Activated naive CD8-positive, alpha-beta T cell treated with anti-CD3 and anti-CD28 coated beads for 36 hours (primary cell): ENCODE measurements around the gene SYCP2L. TPM values are rescaled to one million over a fixed set of nuclear protein-coding genes. Genes with fewer than 3 reads are reported as not detected.
A peak's percentile ranks its signal among the peaks of the same experiment; 100 is the strongest.
"Not testable (repeated sequence)": the region's sequence is repeated elsewhere in the genome, so short reads cannot be mapped to it uniquely, and the experiment has no call there.

Experiments
- DNase-seq: peaks from one replicate; pipeline ENCODE4 v3.0.0; 2021
- H3K27ac Mint-ChIP-seq: one replicate; pipeline ENCODE4 v1.8.0; 2022; ENCODE audit warnings: mild to moderate bottlenecking, moderate library complexity, mixed read lengths
- H3K27me3 Mint-ChIP-seq: one replicate; pipeline ENCODE4 v1.8.0; 2022; ENCODE audit warnings: mild to moderate bottlenecking, mixed read lengths
- H3K36me3 Mint-ChIP-seq: one replicate; pipeline ENCODE4 v1.8.0; 2021; ENCODE audit warnings: mild to moderate bottlenecking, mixed read lengths
- H3K4me1 Mint-ChIP-seq: one replicate; pipeline ENCODE4 v1.8.0; 2021; ENCODE audit warnings: mixed read lengths
- H3K4me3 Mint-ChIP-seq: one replicate; pipeline ENCODE4 v1.8.0; 2022; ENCODE audit warnings: mild to moderate bottlenecking, moderate library complexity, mixed read lengths
- H3K9me3 Mint-ChIP-seq: one replicate; pipeline ENCODE4 v1.8.0; 2022; ENCODE audit warnings: mixed read lengths
- total RNA-seq, 2 experiments: library from RNA; stranded (reverse); gene quantifications; one replicate each; pipeline ENCODE4 v1.2.3, GENCODE V29; 2021

SYCP2L gene
- total RNA-seq, 2 experiments from 2014 or later, result not detected

- no peak overlapping the region for H3K27ac Mint-ChIP-seq
- DNase-seq, result no peak
- H3K4me1 Mint-ChIP-seq, result peaks cover 2% of the 10 kb centered on the region
- no peak overlapping the region for H3K4me3 Mint-ChIP-seq
- H3K9me3 Mint-ChIP-seq, result no peaks in the 10 kb centered on the region
- peaks cover 59% of the 10 kb centered on the region for H3K27me3 Mint-ChIP-seq
- H3K36me3 Mint-ChIP-seq, result no peaks in the 10 kb centered on the region
Observed at GRCh38 chr6:10891960-10892359, 5.1 kb downstream of the SYCP2L start.

- Mint-ChIP-seq H3K27ac (no peak overlapping the region), H3K36me3 (no peaks in the 10 kb centered on the region), H3K4me1 (no peaks in the 10 kb centered on the region), H3K27me3 (peaks cover 29% of the 10 kb centered on the region), H3K4me3 (no peak overlapping the region), H3K9me3 (no peaks in the 10 kb centered on the region)
- no peak for DNase-seq
Observed at GRCh38 chr6:10894958-10895357, 8.1 kb downstream of the SYCP2L start.

DNA sequence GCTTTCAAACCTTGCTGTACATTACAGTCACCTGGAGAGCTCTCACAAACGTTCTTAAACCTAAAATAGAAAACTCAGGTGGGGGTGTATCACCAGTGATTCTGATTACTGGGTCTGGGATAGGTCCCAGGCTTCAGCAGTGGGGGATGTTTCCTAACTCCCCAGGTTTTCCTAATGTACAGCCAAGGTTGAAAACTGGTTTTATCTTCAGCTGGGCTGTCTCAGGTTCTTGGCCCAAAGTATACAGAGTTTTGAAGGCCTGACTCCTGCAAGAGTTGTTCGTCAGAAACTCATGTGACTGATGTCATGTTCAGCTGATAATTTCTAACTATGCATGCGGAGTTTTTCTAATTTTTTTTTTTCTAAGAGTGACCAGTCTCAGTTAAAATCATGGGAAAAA, 9.8 kb downstream of the SYCP2L start:
- peaks cover 3% of the 10 kb centered on the region for H3K4me1 Mint-ChIP-seq
- no peak overlapping the region for H3K4me3 Mint-ChIP-seq
- H3K27me3 Mint-ChIP-seq, result peaks cover 16% of the 10 kb centered on the region
- DNase-seq, result no peak
- no peaks in the 10 kb centered on the region for H3K36me3 Mint-ChIP-seq
- no peaks in the 10 kb centered on the region for H3K9me3 Mint-ChIP-seq
- H3K27ac Mint-ChIP-seq, result no peak overlapping the region

GRCh38 chr6:10901770-10902169, 14.9 kb downstream of the SYCP2L start:
- DNase-seq, result no peak
- Mint-ChIP-seq H3K9me3 (peaks cover 1% of the 10 kb centered on the region), H3K36me3 (no peaks in the 10 kb centered on the region), H3K4me1 (peaks cover 6% of the 10 kb centered on the region), H3K27me3 (no peaks in the 10 kb centered on the region), H3K27ac (no peak overlapping the region), H3K4me3 (no peak overlapping the region)

- no peaks in the 10 kb centered on the region for H3K36me3 Mint-ChIP-seq
- H3K4me1 Mint-ChIP-seq, result peaks cover 6% of the 10 kb centered on the region
Observed at GRCh38 chr6:10904015-10904414, 17.2 kb downstream of the SYCP2L start.

GRCh38 chr6:10908228-10908627, 21.4 kb downstream of the SYCP2L start:
- H3K27ac Mint-ChIP-seq, result no peak overlapping the region
- H3K9me3 Mint-ChIP-seq, result no peaks in the 10 kb centered on the region
- H3K4me3 Mint-ChIP-seq, result no peak overlapping the region
- no peaks in the 10 kb centered on the region for H3K4me1 Mint-ChIP-seq
- no peak for DNase-seq
- peaks cover 5% of the 10 kb centered on the region for H3K27me3 Mint-ChIP-seq
- H3K36me3 Mint-ChIP-seq, result no peaks in the 10 kb centered on the region

More at GRCh38 chr6:10904015-10904414, 17.2 kb downstream of the SYCP2L start:
- Mint-ChIP-seq H3K27me3 (no peaks in the 10 kb centered on the region), H3K27ac (no peak overlapping the region), H3K9me3 (peaks cover 1% of the 10 kb centered on the region), H3K4me3 (no peak overlapping the region)
- no peak for DNase-seq

DNA sequence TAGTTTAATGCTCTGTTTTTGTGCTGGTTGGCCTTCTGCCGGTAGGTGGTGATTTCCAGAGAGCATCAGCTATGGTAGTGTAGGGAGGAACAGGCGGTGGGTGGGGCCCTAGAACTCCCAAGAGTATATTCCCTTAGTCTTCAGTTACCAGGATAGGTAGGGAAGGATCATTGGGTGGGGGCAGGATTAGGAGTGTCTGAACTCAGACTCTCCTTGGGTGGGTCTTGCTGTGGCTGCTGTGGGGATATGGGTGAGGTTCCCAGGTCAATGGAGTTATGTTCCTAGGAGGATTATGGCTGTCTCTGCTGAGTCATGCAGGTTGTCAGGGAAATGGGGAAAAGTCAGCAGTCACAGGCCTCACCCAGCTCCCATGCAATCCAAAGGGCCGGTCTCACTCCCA, 32.7 kb downstream of the SYCP2L start:
- H3K9me3 Mint-ChIP-seq, DNase-seq, H3K36me3 Mint-ChIP-seq, H3K27ac Mint-ChIP-seq, H3K4me1 Mint-ChIP-seq, H3K4me3 Mint-ChIP-seq: not testable (repeated sequence)
- peaks cover 46% of the 10 kb centered on the region for H3K27me3 Mint-ChIP-seq

- H3K9me3 Mint-ChIP-seq, result no peaks in the 10 kb centered on the region
- no peaks in the 10 kb centered on the region for H3K4me1 Mint-ChIP-seq
- H3K27me3 Mint-ChIP-seq, result peaks cover 18% of the 10 kb centered on the region
- H3K36me3 Mint-ChIP-seq, result no peaks in the 10 kb centered on the region
- H3K4me3 Mint-ChIP-seq, result no peak overlapping the region
- H3K27ac Mint-ChIP-seq, result no peak overlapping the region
- DNase-seq, result no peak
Observed at GRCh38 chr6:10933126-10933525, 46.3 kb downstream of the SYCP2L start.

DNA sequence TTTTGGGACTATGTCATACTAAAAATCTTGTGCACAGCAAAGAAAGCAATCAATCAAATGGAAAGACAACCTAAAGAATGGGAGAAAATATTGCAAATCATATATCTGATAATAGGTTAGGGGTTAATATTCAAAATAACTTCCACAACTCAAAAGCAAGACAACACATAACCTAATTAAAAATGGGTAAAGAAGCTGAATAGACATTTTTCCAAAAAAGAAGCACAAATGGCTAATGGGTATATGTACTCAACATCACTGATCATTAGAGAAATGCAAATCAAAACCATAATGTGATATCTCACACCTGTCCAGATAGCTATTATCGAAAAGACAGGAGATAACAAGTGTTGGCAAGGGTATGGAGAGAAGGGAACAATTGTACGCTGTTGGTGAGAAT, 53.0 kb downstream of the SYCP2L start:
- no peaks in the 10 kb centered on the region for H3K36me3 Mint-ChIP-seq
- H3K4me1 Mint-ChIP-seq, result no peaks in the 10 kb centered on the region
- no peak for DNase-seq
- H3K9me3 Mint-ChIP-seq, result no peaks in the 10 kb centered on the region
- peaks cover 14% of the 10 kb centered on the region for H3K27me3 Mint-ChIP-seq
- H3K4me3 Mint-ChIP-seq, result no peak overlapping the region
- H3K27ac Mint-ChIP-seq, result no peak overlapping the region

DNA sequence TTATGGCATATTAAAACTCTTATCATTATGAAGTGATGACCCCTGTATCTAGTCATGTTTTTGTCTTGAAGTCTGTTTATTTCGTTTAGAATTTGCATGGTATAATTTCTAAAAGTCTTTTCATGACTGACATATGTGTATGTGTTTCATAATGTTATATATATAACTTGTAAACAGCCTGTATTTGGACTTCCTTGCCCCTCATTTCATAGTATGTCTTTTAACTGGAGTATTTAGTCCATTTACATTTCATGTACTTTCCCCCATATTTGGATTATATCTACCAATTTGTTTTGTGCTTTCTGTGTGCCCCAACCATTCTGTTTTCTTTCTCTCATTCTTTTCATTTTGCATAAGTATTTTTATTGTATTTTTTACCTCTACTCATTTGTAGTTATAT, 59.0 kb downstream of the SYCP2L start:
- no peaks in the 10 kb centered on the region for H3K9me3 Mint-ChIP-seq
- no peak overlapping the region for H3K27ac Mint-ChIP-seq
- H3K36me3 Mint-ChIP-seq, result no peaks in the 10 kb centered on the region
- H3K4me1 Mint-ChIP-seq, result no peaks in the 10 kb centered on the region
- H3K27me3 Mint-ChIP-seq, result peaks cover 14% of the 10 kb centered on the region
- no peak for DNase-seq
- no peak overlapping the region for H3K4me3 Mint-ChIP-seq

- peaks cover 14% of the 10 kb centered on the region for H3K27me3 Mint-ChIP-seq
- H3K36me3 Mint-ChIP-seq, result no peaks in the 10 kb centered on the region
- no peak overlapping the region for H3K4me3 Mint-ChIP-seq
- H3K4me1 Mint-ChIP-seq, result no peaks in the 10 kb centered on the region
- H3K9me3 Mint-ChIP-seq, result no peaks in the 10 kb centered on the region
- no peak for DNase-seq
- H3K27ac Mint-ChIP-seq, result no peak overlapping the region
Observed at GRCh38 chr6:10947966-10948365, 61.1 kb downstream of the SYCP2L start.

DNA sequence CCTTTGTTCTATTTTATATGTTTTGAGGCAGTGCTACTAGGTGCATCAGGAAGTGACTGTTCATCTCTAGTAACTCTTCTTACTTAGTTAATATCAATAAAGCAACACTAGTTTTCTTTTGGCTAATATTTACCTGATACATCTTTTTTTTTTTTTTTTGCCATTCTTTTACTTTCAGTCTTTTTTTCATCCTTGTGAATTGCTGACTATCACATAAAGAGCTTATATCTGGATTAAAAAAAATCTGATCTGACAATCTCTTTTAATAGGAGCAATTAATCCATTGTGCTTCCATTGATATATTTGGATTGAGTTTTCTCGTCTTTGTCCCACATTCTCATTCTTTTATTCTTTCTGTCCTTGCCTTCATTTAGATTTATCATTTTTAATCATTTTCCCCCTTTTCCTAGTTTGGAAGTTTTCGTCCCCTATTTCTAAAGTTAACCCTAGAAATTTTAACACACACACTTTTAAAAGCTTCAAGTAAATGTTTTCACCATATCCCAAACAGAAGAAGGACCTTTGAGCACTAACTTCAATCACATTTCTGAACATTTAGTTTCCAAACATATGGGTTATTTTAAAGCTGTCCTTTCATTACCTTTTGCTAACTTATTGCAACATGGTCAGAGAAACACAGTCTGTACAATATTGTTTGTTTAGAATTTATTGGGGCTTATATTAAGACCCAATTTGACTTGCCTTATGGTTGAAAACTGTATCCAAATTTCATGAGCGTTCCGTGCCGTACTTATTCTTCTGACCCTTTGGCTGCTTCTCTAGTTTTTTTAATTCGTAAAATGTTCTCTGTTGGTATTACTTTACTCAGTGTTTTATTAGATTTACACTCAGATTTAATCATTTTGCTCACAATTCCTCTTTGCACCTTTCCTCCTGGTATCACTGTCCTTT, 63.0 kb downstream of the SYCP2L start:
- peaks cover 24% of the 10 kb centered on the region for H3K27me3 Mint-ChIP-seq
- H3K27ac Mint-ChIP-seq, result no peak overlapping the region

GRCh38 chr6:10951675-10952282, 64.9 kb downstream of the SYCP2L start:
- Mint-ChIP-seq H3K4me3 (no peak overlapping the region), H3K4me1 (no peaks in the 10 kb centered on the region), H3K27me3 (peaks cover 20% of the 10 kb centered on the region), H3K9me3 (peaks cover 2% of the 10 kb centered on the region), H3K36me3 (no peaks in the 10 kb centered on the region), H3K27ac (no peak overlapping the region)
- no peak for DNase-seq

More for the DNA sequence above, 63.0 kb downstream of the SYCP2L start:
- H3K4me1 Mint-ChIP-seq, result no peaks in the 10 kb centered on the region
- H3K36me3 Mint-ChIP-seq, result no peaks in the 10 kb centered on the region
- H3K9me3 Mint-ChIP-seq, result peaks cover 2% of the 10 kb centered on the region
- H3K4me3 Mint-ChIP-seq, result no peak overlapping the region
- no peak for DNase-seq

DNA sequence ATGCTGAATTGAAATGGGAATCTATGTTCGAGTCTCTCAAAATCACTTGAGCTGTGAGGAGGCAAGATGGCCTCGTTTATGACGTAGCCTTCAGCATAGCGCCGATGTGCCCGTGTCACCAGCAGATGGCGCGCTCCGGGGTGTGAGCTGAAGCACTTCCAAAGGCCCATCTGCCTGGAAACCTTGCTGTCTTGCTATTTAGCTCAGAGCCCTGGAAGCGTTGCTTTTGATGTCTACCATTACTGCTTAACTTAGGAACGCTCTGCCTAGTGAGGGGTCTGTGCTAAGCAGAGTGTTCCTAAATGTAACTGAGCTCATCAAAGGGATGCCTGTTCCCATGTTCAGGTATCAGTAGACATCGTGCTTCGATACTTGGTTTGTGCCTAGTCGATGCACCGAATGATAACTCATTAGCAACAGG, 67.7 kb downstream of the SYCP2L start:
- no peaks in the 10 kb centered on the region for H3K4me1 Mint-ChIP-seq

DNA sequence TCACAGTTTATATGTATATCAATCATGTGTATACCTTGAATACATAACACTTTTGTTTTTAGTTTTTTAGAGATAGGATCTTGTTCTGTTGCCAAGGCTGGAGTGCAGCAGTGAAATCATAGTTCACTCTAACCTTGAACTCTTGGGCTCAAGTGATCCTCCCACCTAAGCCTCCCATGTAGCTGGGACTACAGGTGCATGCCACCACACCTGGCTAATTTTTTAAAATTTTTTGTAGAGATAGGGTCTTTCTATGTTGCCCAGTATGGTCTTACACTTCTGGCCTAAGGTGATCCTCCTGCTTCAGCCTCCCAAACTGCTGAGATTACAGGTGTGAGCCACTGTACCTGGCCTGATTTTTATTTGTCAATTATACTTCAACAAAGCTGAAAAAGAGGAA, 69.9 kb downstream of the SYCP2L start:
- Mint-ChIP-seq H3K27ac (no peak overlapping the region), H3K4me3 (no peak overlapping the region), H3K27me3 (peaks cover 19% of the 10 kb centered on the region), H3K36me3 (no peaks in the 10 kb centered on the region), H3K9me3 (peaks cover 2% of the 10 kb centered on the region), H3K4me1 (no peaks in the 10 kb centered on the region)
- DNase-seq, result no peak

More for the DNA sequence above, 67.7 kb downstream of the SYCP2L start:
- Mint-ChIP-seq H3K4me3 (no peak overlapping the region), H3K36me3 (no peaks in the 10 kb centered on the region), H3K27ac (no peak overlapping the region), H3K9me3 (peaks cover 2% of the 10 kb centered on the region), H3K27me3 (peaks cover 13% of the 10 kb centered on the region)
- DNase-seq, result peak; percentile 72
